Epithelial cell of esophagus (primary cell): Measurements from ENCODE around the gene NT5C1A.

Source experiments
- DNase-seq: peaks from one replicate; pipeline ENCODE4 v3.0.0; 2010; ENCODE audit warnings: low read depth
- H3K4me3 ChIP-seq: 2 replicates; pipeline ENCODE4 v1.5.1; 2011; ENCODE audit warnings: mild to moderate bottlenecking, low read length, control low read depth
- TF ChIP-seq, protein P1 (sequence below): IDR thresholded peaks from 2 replicates; pipeline ENCODE4 v1.5.1; 2011; ENCODE audit warnings: low read depth, mild to moderate bottlenecking, low read length, control low read depth, inconsistent platforms; ENCODE audit not compliant: insufficient read depth; ENCODE audit errors: missing control alignments

NT5C1A gene

DNA sequence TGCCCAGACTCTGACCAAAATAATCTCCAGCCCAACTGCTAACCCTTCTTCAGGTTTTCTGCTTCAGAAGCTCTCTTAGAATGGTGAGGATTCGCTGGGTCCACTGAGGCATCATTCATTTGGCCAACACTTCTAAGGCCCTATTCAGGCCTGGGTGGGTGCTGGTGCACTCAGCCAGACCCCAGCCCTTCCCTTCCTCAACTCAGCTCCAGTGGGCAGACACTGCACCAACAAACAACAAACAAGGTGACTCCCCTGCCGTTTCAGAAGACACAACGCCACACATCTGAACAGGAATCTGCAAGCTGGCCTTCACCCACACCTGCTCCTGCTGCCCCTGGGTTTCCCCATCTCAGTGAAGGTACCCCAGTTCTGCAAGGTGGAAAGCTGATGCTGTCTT lies 38.5 kb downstream of the NT5C1A start:
- H3K4me3 ChIP-seq: no peak overlapping the region
- no peak for DNase-seq
- TF ChIP-seq, protein P1, sequence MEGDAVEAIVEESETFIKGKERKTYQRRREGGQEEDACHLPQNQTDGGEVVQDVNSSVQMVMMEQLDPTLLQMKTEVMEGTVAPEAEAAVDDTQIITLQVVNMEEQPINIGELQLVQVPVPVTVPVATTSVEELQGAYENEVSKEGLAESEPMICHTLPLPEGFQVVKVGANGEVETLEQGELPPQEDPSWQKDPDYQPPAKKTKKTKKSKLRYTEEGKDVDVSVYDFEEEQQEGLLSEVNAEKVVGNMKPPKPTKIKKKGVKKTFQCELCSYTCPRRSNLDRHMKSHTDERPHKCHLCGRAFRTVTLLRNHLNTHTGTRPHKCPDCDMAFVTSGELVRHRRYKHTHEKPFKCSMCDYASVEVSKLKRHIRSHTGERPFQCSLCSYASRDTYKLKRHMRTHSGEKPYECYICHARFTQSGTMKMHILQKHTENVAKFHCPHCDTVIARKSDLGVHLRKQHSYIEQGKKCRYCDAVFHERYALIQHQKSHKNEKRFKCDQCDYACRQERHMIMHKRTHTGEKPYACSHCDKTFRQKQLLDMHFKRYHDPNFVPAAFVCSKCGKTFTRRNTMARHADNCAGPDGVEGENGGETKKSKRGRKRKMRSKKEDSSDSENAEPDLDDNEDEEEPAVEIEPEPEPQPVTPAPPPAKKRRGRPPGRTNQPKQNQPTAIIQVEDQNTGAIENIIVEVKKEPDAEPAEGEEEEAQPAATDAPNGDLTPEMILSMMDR: no peak

DNA sequence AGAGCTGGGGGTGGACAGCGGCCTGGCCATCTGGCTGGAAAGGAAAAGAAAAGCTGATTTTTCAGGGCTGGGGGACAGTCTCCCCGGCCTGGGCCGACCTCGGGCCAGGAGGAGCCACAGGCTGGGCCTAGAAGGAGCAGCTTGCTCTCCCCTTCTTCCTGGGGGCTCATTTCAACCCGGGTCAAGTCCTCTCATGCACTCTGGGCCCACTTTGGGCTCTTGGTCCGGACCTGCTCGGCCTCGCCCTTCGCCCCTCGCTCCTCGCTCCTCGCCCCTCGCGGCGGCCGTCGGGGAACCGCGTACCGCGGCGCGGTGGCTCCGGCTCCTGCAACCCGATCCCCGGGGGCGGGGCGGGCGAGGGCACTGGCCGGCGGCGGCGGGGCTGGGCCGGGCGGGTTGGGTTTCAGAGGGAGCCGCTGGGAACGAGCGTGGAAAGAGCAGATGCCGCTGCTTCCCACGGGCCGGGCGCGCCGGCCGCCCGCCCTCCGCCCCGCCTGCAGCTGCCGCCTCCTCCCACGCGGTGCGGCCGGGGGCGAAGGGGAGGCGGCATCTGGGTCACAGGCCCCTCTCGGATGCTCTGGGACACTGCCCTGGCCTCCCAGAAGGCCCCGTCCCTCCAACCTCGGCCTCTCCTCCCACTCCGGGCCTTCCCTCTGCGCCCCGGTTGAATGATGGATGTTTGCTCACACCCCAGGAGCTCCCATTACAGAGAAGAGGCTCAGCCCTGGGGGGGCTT lies 39.1 kb downstream of the NT5C1A start:
- TF ChIP-seq, protein P1: no peak
- peak; percentile 40 for DNase-seq
- H3K4me3 ChIP-seq: no peak overlapping the region

DNA sequence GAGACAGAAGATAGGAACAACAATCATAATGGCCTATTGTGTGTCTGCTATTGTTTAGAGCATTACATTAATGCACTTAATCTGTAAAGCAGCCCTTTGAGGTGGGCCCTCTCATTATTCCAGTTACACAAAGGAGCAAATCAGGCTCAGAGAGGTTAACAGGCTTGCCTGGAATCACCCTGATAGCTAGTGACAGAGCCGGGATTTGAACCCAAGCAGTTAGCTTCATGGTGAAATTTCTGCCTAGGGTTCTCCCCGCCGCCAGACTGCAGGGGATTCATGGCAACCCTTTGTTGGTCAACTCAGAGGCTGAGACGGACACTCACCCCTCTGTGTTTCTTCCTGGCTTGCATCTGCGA lies 39.6 kb downstream of the NT5C1A start:
- H3K4me3 ChIP-seq: no peak overlapping the region
- DNase-seq: no peak

DNA sequence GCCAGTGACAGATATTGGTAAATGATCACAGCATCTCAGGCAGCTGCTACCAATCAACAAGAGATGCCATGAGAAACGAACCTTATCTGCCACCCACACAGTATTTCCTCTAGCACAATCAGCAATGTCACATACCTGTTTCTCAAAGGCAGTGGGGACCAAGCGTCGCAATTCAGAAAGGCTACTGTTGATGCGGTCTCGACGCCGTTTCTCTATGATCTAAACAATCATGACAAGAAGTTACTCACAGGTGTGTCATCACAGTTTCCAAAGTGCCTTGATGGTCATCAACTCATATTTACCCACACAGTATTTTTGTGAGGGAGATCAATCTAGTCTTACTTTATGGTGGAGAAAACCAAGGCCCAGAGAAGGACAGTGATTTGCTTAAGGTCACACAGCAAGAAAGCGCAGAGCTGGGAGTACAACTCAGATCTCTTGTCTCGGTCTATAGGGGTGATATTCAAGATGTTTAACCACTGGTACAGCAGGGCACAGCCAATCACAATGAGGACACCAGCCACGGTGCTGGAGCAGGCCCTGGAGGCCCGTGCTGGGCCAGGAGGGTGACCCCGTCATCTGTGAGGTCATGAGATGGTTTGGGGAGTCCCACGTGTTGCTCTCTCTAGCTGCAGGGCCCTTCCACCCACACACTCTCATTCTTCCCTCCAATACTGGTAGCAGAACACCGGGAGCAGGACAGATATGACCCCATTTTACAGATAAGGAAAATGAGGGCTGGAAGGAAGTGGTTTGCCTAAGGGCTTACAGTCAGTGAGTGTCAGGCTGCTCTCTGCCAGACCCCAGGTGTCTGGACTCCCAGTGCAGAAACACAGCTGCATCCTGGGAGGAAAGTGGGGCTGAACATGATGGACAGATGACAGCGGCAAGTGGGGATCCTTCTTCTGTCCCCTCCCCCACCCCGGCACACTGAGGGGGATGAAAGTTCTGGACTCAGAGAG lies 40.3 kb downstream of the NT5C1A start:
- DNase-seq: peak; percentile 40
- TF ChIP-seq, protein P1: no peak
- no peak overlapping the region for H3K4me3 ChIP-seq

More for the DNA sequence above, 39.6 kb downstream of the NT5C1A start:
- TF ChIP-seq, protein P1: no peak

DNA sequence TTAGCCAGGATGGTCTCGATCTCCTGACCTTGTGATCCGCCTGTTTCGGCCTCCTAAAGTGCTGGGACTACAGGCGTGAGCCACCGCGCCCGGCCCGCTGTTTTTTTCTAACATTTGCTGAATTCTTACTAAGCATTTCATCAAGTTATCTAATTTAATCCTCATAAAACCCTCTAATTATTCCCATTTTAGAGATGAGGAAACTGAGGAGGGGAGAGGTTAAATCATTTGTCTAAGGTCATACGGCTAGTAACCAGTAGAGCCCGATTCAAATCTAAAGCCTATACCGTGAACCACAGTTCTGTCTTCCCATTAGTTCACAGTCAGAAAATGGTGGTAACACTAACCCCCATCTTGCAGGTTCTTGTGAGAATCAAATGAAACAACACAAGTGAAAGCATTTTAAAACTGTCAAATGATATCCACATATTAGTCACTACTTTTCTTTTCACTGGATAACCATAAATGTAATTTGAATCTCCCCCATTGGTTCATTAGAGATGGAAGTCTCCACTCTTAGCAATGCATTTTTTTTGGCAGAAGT lies 43.0 kb downstream of the NT5C1A start:
- TF ChIP-seq, protein P1: no peak
- no peak for DNase-seq
- H3K4me3 ChIP-seq: no peak overlapping the region

DNA sequence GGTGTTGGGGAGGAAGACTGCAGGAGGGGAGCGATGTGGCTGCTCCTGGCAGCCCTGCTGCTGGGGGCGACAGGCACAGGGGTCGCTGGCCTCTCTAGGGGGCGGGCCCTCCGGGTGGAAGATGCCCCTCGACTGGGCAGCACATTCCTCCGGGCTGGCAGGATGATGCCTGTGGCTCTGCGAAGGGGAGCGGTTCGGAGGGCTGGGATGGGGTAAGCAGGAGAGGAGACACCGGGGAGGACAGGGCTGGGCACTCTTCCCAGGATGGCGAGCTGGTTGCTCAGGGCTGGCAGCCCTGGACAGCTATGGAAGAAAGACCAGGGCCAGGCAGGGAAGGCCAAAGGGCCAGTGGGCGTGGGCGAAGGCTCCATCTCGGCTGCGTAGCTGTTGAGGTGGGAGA lies 45.3 kb downstream of the NT5C1A start:
- no peak overlapping the region for H3K4me3 ChIP-seq
- TF ChIP-seq, protein P1: no peak
- no peak for DNase-seq
